Activated effector memory CD4-positive, alpha-beta T cell treated with Interleukin-2 at 50 U/mL for 16 hours (primary cell): Measurements from ENCODE around the gene CAST.

Source experiments
- DNase-seq: peaks from one replicate; pipeline ENCODE4 v3.0.0-alpha.2; 2020

The CAST gene

GRCh38 chr5:96823900-96824380 lies 161.8 kb downstream of the CAST start:
- no peak for DNase-seq
